SW480 (cell line): Measurements from ENCODE around the gene P2RY14.
A peak's percentile ranks its signal among the peaks of the same experiment; 100 is the strongest.

ENCODE experiments used
- DNase-seq: peaks from one replicate; pipeline ENCODE4 v3.0.0-alpha.2; 2016; ENCODE audit warnings: low spot score

The P2RY14 gene

GRCh38 chr3:151301787-151302186 is 23.4 kb upstream of the P2RY14 start:
- no peak for DNase-seq

DNA sequence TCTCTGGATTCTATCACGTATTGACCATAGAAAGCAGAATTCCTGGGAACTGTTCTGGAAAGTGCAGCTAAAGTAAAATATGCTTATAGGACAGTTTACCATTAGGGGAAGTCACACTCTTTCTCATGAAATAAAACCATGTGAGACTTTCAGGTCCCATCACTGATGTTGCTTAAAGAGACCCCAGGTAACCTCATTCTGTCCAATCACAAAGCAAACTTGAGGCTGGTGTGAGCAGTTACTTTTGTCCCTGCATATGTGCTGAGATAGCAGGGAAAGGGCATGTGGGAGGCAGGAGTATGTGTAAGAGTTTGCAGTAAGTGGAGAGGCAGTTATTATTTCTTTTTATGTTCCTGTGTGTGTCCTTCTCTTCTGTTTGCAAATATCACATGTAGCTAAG is 22.2 kb upstream of the P2RY14 start:
- no peak for DNase-seq

- DNase-seq: no peak
These were observed 20.7 kb upstream of the P2RY14 start for GRCh38 chr3:151299006-151299405.

DNA sequence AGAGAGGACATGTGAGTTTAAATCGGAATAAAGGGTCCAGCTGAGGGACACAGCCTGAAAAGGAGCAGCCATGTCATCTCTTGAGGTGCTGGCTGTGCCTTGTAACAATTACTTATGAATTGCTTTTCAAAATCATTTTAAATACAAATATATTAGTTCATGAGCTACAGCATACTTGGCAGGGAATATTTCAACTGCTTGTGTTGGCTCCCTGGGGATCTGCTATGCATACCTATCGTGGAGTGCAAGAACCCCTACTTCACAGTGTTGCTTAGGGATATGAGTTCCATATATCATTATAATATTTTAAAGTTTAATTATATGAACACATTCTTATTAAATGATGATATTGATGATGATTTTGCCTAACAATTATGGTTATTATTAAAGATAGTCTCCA is 19.1 kb upstream of the P2RY14 start:
- DNase-seq: no peak

- no peak for DNase-seq
These were observed 17.9 kb upstream of the P2RY14 start for GRCh38 chr3:151296226-151296625.

DNA sequence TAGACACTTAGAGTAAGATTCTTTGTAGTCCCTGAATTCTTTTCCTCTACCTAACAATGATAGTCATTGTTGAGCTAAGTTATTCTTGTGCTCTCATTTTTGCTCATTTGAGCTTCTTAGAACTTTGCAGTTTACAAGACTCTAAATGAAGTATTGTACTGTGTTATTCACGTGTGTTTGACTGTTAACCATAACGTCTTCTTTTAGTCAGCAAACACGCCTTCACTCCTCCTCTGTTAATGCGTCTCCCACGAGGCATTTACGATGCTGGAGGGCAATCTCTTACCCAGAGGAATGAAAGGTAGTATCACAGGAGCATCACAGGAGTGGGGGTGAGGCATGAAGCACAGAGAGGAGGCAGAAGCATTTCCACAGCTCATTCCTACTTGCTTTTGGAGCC is 14.8 kb upstream of the P2RY14 start:
- no peak for DNase-seq

- peak; percentile 13 for DNase-seq
These were observed 12.3 kb upstream of the P2RY14 start for GRCh38 chr3:151290673-151291072.

DNA sequence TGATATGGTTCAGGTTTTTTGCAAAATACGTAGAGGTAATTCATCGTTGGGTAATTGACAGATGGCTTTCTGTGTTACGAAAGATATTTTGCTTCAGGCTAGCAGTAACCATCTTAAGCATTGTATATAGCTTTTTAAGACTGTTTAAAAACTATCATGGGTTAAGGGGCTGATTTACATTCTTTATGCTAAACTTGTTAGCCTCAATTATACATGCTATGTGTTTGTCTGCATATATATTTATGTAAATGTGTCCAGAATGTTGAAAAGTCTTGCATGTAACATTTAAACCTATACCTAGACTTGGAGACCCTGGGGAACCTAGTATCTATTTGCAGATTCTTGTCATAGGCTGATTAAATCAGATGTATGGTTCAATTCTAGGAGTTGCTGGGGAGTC is 11.1 kb upstream of the P2RY14 start:
- no peak for DNase-seq

GRCh38 chr3:151285940-151286339 is 7.6 kb upstream of the P2RY14 start:
- no peak for DNase-seq

GRCh38 chr3:151283907-151284461 is 5.6 kb upstream of the P2RY14 start:
- peak; percentile 7 for DNase-seq

- no peak for DNase-seq
These were observed 5.0 kb upstream of the P2RY14 start for GRCh38 chr3:151283387-151283786.

DNA sequence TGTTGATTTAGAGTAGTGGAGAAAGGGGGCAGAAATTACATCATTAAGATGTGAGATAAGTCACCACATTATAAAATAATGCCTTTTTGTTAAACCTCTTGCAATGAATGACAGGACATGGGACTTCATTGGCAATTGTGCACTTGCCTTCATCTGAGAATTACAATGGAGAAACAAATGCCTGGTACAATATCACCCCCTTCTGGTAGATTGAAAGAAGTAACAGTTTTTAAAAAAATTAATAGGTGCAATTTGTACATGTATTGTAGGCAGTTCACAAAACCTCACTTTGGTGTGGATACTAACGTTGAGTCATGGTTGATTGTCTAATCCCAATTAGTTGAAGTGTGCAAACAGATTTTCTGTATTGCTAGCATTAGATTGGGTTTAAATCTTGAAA is 4.6 kb upstream of the P2RY14 start:
- peak; percentile 78 for DNase-seq

DNA sequence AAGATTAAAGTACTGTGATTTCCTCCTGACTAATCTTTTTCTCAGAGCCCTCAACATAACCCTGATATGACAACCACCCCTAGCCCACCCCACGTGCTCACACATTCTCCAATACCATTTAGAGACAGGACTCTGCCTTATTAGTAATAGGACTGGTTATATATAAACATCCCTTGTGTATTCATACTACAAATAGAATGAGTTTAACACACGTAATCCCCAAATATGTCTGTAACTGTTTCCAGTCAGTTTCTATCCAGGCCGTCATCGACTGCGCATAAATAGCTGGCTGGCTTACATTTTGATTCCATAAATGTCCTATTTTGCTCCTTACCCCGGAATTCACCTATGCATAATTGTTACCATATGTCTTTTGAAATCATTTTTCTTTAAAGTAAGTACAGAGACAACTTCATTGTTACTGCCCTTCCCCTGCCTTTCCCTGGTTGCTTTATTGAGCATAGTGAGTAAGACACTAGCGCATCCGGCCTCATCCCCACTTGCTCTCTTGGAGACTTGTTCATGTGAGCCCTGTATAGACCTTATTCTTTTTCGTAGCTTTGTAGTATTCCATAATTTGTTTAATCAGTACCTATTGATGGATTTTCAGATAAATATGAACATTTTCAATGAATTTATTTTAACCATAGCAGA is 3.5 kb upstream of the P2RY14 start:
- DNase-seq: no peak

DNA sequence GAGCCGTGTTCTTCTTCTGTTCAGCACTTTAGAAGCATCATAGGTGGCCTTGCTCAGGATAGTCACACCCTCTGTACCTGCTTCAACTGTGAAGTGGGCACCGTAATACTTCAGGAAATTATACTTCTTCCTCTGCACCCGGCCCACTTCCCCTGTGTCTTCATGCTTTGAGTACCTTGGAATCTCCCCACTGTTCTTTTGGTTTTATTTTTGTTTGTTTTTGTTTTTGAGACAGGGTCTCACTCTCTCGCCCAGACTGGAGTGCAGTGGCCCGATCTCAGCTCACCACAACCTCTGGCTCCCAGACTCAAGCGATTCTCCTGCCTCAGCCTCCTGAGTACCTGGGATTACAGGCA is 1.7 kb downstream of the P2RY14 start:
- no peak for DNase-seq

- DNase-seq: no peak
These were observed 2.2 kb downstream of the P2RY14 start for GRCh38 chr3:151276038-151276686.

GRCh38 chr3:151275091-151275490 is 3.3 kb downstream of the P2RY14 start:
- no peak for DNase-seq

DNA sequence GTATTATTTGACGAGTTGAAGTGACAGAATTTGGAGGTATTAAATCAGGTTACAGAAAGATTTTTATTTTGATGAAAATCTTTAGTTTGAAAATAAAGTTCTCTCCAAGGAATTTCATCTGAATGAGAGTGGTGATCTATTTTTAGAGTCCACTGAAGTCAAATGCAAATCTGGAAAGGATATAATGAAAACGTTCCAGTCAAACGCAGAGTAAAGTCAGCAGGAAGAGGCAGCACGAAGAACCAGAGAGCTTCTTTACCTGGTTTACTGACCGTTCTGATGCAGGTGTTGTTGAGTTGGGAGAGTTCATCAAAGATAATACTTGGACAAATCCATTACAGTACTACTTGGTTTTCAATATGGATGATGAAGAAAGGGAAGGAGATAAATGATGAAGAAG is 8.7 kb downstream of the P2RY14 start:
- no peak for DNase-seq

DNA sequence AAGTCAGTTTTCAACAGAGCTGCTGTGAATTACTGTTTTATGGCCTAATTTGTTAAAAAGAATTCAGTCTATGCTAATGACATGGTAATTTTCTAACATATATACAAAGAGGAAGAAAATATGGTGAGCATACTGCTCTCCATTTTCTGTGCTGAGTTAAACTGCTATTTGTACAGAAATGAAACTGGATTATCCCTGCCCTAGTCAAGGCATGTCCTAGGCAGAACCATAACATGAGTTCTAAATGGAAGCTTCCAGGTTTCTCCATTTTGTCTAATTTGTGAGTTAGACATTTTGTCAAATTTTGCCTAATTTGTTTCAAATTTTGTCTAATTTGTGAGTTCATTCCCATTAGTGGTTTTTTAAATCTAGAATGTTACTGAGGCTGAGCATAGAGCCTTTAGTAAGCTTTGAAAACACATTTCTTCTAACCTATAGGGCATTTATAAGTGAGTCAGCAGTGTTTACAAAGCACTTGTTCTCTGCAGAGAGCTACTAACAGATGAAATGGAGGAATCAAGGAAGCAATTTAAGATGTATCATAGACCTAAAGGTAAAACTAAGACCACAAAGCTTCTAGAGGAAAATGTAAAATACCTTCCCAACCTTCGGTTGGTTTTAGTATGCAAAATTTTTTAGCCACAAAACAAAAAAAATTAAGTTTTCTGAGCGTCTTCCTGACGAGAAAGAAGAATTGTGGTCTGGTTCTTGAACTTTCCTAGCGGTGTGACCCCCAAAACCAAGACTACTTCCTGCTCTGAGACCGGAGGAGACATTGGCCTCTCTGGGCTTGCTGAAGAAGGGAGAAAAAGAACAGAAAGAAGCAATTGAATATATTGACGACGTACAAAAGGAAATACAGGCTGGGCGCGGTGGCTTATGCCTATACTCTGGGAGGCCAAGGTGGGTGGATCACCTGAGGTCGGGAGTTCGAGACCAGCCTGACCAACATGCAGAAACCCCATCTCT is 9.8 kb downstream of the P2RY14 start:
- DNase-seq: no peak

- no peak for DNase-seq
These were observed 11.3 kb downstream of the P2RY14 start for GRCh38 chr3:151267066-151267465.

DNA sequence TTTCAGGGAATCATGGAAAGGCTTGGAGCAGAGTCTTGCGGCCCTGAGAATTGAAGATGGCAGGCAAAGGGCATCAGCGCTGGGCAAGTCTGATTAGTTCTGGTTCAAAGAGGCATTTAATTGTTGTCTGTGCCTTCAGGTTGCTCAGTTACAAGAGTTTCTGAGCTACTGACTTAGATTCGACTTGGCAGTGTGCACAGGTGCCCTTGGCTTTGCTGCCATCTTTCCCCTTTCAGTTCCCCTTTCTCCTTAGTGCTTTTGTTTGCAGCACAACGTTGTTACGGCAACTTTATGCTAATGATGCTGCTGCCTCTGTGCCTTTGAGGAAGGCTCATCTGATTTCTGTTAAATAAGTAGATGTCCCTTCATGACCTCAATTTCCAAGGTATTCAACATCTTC is 12.5 kb downstream of the P2RY14 start:
- no peak for DNase-seq

DNA sequence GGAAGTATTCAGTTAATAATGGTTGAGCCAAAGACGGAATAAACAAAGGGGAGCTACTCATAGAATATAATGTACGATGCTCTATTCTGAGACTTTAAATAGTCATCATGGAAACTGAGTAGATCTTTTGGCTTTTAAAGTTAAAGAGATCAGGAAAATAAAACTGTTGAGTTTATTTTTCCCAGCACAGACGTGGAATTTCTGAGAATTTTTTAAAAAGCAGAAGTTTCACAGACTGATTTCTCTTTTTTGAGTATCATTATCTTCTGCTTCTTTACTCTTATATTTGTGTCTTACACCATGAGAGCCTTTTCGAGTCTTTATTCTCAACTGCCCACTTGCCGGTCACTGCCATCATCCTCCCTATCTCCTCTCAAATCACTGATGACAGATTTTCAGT is 13.2 kb downstream of the P2RY14 start:
- DNase-seq: no peak

GRCh38 chr3:151264605-151265004 is 13.7 kb downstream of the P2RY14 start:
- DNase-seq: no peak
